Kidney (tissue), 14 donors: ENCODE results near the gene CACNG6. TPM values are rescaled to one million over a fixed set of nuclear protein-coding genes. Genes with fewer than 3 reads are reported as not detected.
"Not testable (repeated sequence)": the region's sequence is repeated elsewhere in the genome, so short reads cannot be mapped to it uniquely, and the experiment has no call there.

Experiments
- DNase-seq, 5 donors: peaks; one replicate each; pipeline ENCODE4 v3.0.0-alpha.2; 2013 to 2020
- FAIRE-seq: peaks from 2 replicates; lab custom pipeline; 2012; peaks lifted over from hg19 to GRCh38; lab: Jason Lieb, UNC
- H3K27ac ChIP-seq, 2 donors: one replicate each; pipeline ENCODE4 v1.7.0; 2013; ENCODE audit warnings: low read depth in 2 of 2, low read length in 2 of 2, inconsistent platforms in 1 of 2
- H3K27me3 ChIP-seq: one replicate; pipeline ENCODE4 v1.7.1; 2013; ENCODE audit warnings: low read length, inconsistent platforms; ENCODE audit not compliant: control insufficient read depth, insufficient read depth
- H3K36me3 ChIP-seq, 3 donors: one replicate each; pipeline versions ENCODE4 v1.7.0 to v1.7.1; 2013; ENCODE audit warnings: low read length in 3 of 3, control low read depth in 1 of 3, inconsistent platforms in 1 of 3; ENCODE audit not compliant: insufficient read depth in 3 of 3, control insufficient read depth in 2 of 3
- H3K4me1 ChIP-seq, 3 donors: one replicate each; pipeline versions ENCODE4 v1.7.0 to v1.7.1; 2013; ENCODE audit warnings: low read length in 3 of 3, inconsistent platforms in 1 of 3, low read depth in 1 of 3; ENCODE audit not compliant: control insufficient read depth in 2 of 3, insufficient read depth in 2 of 3
- H3K4me3 ChIP-seq, 3 donors: one replicate each; pipeline versions ENCODE4 v1.7.0 to v1.8.1; 2013; ENCODE audit warnings: low read length in 3 of 3, control low read depth in 1 of 3, inconsistent platforms in 1 of 3
- H3K9ac ChIP-seq, 3 donors: one replicate each; pipeline versions ENCODE4 v1.7.0 to v1.7.1; 2013; ENCODE audit warnings: low read length in 3 of 3, control low read depth in 1 of 3, inconsistent platforms in 1 of 3
- H3K9me3 ChIP-seq, 3 donors: one replicate each; pipeline versions ENCODE4 v1.7.0 to v1.7.1; 2013; ENCODE audit warnings: low read length in 3 of 3, control low read depth in 1 of 3, inconsistent platforms in 1 of 3; ENCODE audit not compliant: control insufficient read depth in 2 of 3, insufficient read depth in 1 of 3
- intact Hi-C: fragments of 100-400 bp; cut with DNase I; formaldehyde crosslinking; loops from one replicate; pipeline ENCODE4 v1.11.1; 2022
- polyA plus RNA-seq: library from polyadenylated mRNA; stranded (reverse); fragments of 350-450 nt; fragmentation: Illumina TruSeq; extraction: RNeasy Lipid Tissue Mini Kit (QIAGEN cat#74804); gene quantifications from one replicate; pipeline ENCODE4 v1.2.3, GENCODE V29; 2014; ENCODE audit warnings: low read depth, low replicate concordance; ENCODE audit not compliant: insufficient read depth
- total RNA-seq: library from RNA; stranded (reverse); fragmentation: NEBNext Ultra II Directional; extraction: Animal tissue kit (Norgen Biotek cat#: 25700); gene quantifications from one replicate; pipeline ENCODE4 v1.2.1, GENCODE V29; 2021
- TF ChIP-seq, protein P1 (sequence below): IDR thresholded peaks from 3 replicates; pipeline ENCODE4 v1.5.1; 2012; ENCODE audit warnings: mild to moderate bottlenecking, moderate library complexity, borderline replicate concordance; ENCODE audit not compliant: insufficient read depth; ENCODE audit errors: extremely low read depth
- donor health status: control.
- donor health status: control.
- donor health status: control.
- donor health status: control.
- donor health status: control.
- donor health status: DM: yes; HTN: yes; CAD: no.
- donor health status: Normal renal cell carcinoma (clear cell type).

CACNG6 gene
- total and polyA plus RNA-seq, 2 donors from 2014 or later: not detected

DNA sequence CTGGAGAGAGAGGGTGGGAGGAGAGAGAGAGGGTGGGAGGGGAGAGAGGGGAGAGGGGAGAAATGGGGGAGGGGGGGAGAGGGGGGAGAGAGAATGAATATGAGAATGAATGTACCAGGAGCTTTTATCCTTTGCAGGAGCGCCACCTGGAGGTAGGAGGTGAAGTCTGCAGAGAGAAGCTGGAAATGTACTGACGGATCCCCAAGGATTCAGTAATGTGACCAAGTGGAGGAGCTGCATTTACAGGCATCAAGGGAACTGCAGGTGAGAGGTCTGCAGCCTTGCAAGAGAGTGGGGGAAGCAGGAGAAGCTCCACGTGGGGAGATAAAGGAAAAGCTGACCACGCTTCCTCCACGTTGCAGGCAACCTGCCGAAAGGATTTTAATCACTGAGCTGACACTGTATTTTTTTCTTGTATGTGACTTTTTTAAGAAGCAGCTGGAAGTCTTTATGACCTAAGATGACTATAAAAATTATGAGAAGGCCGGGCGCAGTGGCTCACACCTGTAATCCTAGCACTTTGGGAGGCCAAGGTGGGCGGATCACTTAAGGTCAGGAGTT is 38.6 kb downstream of the CACNG6 start:
- TF ChIP-seq, protein P1, sequence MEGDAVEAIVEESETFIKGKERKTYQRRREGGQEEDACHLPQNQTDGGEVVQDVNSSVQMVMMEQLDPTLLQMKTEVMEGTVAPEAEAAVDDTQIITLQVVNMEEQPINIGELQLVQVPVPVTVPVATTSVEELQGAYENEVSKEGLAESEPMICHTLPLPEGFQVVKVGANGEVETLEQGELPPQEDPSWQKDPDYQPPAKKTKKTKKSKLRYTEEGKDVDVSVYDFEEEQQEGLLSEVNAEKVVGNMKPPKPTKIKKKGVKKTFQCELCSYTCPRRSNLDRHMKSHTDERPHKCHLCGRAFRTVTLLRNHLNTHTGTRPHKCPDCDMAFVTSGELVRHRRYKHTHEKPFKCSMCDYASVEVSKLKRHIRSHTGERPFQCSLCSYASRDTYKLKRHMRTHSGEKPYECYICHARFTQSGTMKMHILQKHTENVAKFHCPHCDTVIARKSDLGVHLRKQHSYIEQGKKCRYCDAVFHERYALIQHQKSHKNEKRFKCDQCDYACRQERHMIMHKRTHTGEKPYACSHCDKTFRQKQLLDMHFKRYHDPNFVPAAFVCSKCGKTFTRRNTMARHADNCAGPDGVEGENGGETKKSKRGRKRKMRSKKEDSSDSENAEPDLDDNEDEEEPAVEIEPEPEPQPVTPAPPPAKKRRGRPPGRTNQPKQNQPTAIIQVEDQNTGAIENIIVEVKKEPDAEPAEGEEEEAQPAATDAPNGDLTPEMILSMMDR: peak; percentile 43
- FAIRE-seq (no peak), DNase-seq (peak in 4 of 5 donors; percentile 51 to 78 (median 58))
- Histone ChIP-seq H3K36me3 (no peaks in the 10 kb centered on the region), H3K9me3 (no peaks in the 10 kb centered on the region), H3K4me3 (no peak overlapping the region), H3K27me3 (no peaks in the 10 kb centered on the region), H3K4me1 (no peaks in the 10 kb centered on the region), H3K9ac (no peak overlapping the region), H3K27ac (no peak overlapping the region)
- intact Hi-C loops: loop anchor here (10.0 kb wide), 1 partner anchor 185 kb away; no protein-coding TSS in a partner anchor

DNA sequence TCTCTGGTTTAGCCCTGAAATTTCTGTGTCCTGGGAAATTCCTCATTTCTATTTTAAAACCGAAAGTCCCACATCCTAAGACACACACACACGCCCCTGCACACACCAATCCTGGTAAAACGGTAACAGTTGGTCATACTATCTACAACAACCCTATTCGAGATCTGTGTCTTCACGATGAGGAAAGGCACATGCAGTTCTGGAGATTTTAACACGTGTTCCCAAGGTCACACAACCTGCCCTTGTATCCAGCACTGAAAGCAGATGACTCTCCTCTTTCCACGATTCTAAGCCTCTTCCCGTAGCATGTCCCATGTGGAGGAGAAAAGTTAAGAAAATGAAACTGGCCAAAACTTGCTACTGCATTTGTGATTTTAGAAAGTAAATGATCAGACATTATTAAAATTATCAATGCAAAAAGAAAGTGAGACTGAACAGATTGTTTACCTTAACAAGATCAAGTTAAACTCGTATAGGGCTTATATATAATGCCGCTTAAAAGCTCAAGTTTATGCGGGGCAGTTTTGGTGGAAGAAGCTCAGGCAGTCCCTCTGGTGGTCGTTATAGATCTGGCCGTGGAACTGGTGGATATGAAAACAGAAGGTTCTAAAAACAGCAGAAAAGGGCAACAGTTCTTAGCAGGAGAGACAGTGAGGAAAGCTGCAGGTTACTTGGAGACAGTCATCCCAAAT is 39.6 kb downstream of the CACNG6 start:
- DNase-seq (peak in 1 of 5 donors; percentile 8), FAIRE-seq (no peak)
- no peak overlapping the region for H3K9ac ChIP-seq
- H3K27me3 ChIP-seq: no peaks in the 10 kb centered on the region
- no peak overlapping the region for H3K27ac ChIP-seq
- no peaks in the 10 kb centered on the region for H3K36me3 ChIP-seq
- TF ChIP-seq, protein P1: no peak
- no peaks in the 10 kb centered on the region for H3K9me3 ChIP-seq
- H3K4me3 ChIP-seq: no peak overlapping the region
- H3K4me1 ChIP-seq: no peaks in the 10 kb centered on the region
- intact Hi-C loops: no loop called here

DNA sequence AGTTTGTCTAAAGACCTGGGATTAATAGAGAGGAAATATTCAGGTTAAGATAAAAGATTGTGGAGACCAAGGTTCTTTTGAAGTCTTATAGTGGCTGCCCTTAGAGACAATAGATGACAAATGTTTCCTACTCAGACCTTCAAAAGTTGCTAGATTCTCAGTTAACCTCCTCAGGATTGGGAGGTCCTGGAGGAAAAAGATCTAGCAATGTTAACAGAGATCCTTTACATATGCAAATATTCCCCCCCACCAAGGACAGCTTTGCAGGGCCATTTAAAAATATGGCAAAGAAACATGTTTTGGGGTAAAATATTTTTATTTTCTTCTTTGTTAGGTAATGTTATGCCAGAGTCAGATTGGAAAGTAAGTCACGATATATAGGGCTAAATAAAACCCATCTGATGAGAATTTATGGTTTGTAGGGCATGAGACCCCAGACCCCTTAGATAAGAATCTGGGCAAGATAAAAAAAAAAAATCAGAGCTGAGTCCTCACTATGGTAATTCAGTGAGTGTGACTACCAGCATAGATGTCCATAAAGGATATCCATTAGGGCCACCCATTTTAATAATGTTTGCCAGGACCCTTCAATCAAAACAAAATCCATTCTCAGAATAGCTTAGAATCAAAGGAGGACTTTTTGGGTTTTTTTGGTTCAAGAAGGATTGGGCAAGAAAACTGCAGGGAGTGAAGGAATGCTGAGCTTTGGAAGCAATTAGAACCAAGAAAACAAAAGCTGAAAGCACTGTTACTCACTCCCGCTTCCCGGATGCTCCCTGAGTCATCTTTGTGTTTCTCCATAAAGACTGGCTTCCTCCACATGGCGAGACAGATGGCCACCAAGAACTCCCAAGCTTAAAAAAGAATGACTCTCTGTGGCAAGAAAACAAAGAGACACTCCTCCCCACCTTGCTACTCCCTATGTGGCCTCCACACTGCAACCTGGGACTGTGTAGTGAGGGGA is 44.1 kb downstream of the CACNG6 start:
- TF ChIP-seq, protein P1: no peak
- Histone ChIP-seq H3K27ac (no peak overlapping the region), H3K36me3 (no peaks in the 10 kb centered on the region), H3K9me3 (no peaks in the 10 kb centered on the region), H3K4me1 (no peaks in the 10 kb centered on the region), H3K27me3 (no peaks in the 10 kb centered on the region), H3K9ac (no peak overlapping the region), H3K4me3 (no peak overlapping the region)
- intact Hi-C loops: no loop called here
- FAIRE-seq: no peak
- no peak for DNase-seq

DNA sequence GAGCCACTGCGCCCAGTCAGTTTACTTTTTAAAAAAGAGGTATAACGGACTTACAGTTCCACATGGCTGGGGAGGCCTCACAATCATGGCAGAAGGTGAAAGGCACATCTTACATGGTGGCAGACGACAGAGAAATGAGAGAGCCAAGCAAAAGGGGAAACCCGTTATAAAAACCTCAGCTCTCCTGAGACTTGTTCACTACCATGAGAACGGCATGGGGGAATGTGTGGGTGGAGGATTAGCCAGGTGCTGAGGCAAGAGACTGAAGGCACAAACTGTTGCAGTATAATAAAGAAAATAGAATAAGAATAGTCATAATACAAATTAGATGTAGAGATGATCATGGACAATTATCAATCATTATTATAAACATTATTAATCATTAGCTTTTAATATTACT is 45.1 kb downstream of the CACNG6 start:
- not testable (repeated sequence) for H3K9me3 ChIP-seq, FAIRE-seq, H3K9ac ChIP-seq

More for the DNA sequence above, 45.1 kb downstream of the CACNG6 start:
- DNase-seq, H3K4me3 ChIP-seq, H3K4me1 ChIP-seq, H3K27me3 ChIP-seq, H3K27ac ChIP-seq, intact Hi-C loops, H3K36me3 ChIP-seq: not testable (repeated sequence)
